T1000 (cell line): ENCODE results near the gene CARMIL1.
"Not testable (repeated sequence)": the region's sequence is repeated elsewhere in the genome, so short reads cannot be mapped to it uniquely, and the experiment has no call there.

Source experiments
- DNase-seq: peaks from one replicate; lab custom pipeline; 2025; ENCODE audit warnings: mixed read lengths; lab: John Stamatoyannopoulos, UW

Gene CARMIL1

DNA sequence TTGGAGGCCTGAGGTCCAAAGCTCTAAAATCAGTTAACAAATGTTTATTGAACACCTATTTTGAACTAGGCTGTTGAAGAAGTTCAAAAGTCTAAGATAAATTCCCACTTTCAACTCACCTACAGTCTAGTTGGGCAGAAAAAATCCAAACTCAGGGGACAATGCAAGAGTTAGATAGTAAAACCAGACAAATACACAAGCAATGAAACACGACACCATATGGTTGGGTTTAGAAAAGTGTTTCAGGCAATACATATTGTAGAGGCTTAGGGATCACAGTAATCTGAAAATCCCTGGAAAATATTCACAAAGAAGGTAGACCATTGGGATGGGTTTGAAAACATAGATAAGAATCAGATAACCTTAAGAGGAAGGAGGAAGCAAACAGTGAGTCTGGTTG is 1.3 kb upstream of the CARMIL1 start:
- DNase-seq: no peak

GRCh38 chr6:25278261-25278913 is 787 bp upstream of the CARMIL1 start:
- DNase-seq: no peak

GRCh38 chr6:25279748-25280343 is 672 bp downstream of the CARMIL1 start:
- no peak for DNase-seq

- DNase-seq: no peak
These were observed 1.3 kb downstream of the CARMIL1 start for GRCh38 chr6:25280344-25281074.

- no peak for DNase-seq
These were observed 7.7 kb downstream of the CARMIL1 start for GRCh38 chr6:25286891-25287290.

DNA sequence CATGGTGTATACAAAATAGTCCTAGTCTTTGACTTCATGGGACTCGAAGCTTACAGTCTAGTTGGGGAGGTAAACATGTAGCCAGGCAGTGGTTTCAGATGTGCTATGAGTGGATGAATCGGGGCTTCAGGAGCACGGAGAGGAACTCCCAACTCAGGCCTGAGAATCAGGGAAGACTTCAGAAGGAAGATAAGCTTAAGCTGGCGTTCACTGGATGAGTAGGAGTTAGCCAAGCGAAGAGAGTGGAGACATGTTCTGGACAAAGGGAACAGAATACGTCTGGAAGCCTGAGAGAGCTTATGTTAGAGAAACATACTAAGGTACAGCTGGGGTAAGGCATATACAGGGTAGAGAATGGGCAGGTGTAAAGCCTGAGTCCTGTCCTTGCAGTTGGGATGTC is 8.8 kb downstream of the CARMIL1 start:
- DNase-seq: no peak

GRCh38 chr6:25288518-25288917 is 9.3 kb downstream of the CARMIL1 start:
- DNase-seq: no peak

DNA sequence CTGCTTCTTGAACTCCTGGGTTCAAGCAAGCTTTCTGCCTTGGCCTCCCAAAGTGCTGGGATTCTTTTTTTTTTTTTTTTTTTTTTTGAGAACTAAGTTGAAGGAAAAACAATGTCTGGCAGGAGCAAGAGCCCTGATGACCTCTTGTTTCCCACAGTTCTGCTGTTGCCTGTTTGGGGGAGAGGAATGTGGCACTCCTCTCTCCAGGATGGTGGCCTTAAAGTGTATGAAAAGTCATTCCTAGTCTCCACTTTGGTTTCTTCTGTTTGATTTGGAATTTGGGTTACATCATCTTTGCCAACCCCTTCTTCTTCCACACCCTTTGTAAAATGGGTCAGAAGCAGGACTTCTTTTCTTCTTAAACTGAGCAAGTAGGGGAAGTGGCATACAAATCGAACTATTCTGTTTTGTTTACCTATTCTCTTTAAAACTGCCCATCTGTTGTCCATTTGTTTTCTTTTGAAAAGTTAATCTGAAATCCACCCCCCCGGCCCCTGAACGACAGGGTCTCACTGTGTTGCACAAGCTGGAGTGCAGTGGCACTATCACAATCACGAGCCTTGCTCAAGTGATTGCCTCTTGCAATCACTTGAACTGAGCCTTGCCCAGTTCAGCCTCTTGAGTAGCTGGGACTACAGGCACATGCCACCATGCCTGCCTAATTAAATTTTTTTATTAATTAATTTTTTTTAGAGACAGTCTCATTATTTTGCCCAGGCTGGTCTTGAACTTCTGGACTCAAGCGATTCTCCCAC is 11.3 kb downstream of the CARMIL1 start:
- DNase-seq: no peak

GRCh38 chr6:25292384-25292783 is 13.2 kb downstream of the CARMIL1 start:
- DNase-seq: no peak

DNA sequence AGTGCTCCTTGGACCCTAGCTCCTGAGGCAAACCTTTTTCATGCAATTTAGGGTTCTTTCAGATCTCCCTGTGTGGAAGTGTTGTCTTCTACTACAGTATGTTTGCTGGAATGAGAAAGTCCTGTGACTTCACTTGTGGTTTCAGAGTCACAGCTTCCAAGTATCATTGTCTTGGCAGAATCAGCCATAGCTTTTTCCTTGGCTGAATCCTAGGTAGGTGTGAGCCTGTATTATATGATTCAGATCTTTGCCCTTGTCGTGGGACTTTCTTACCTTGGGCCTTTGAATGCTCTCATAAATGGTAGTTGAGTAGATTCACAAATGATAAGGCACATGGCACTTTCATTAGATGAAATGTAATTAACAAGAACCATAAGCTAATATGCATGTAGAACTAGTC is 16.5 kb downstream of the CARMIL1 start:
- no peak for DNase-seq

DNA sequence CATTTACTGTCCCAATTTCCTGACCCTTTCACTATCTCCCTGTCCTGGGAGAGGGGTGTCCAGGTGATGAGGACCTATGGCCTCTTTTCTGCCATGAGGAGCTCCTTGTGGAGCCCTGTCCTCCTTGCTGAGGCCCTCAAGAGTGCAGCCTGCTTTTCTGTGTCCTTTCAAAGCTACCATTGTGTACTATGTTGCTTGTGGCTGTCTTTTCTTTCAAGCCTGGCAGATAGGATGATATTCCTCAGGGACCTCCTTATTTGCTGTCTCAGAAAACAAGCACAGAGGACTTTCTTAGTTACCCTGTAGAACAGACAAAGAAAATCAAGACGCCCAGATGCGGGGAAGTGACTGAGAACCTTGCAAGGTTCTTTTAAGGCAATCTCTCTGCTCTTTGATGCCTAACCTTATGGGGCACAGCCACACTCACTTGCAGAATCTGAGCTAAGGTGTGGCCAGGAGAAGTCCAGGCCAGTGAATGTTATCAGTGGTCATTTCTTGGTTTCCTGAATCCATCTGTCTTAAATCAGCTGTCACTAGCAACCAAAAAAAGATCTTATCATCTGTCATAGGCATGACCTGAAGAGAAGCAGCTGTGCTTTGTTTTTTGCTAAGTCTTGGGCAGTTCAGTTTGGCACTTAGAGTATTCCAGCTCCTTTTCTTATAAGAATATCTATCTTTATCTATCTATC is 17.2 kb downstream of the CARMIL1 start:
- DNase-seq: no peak

DNA sequence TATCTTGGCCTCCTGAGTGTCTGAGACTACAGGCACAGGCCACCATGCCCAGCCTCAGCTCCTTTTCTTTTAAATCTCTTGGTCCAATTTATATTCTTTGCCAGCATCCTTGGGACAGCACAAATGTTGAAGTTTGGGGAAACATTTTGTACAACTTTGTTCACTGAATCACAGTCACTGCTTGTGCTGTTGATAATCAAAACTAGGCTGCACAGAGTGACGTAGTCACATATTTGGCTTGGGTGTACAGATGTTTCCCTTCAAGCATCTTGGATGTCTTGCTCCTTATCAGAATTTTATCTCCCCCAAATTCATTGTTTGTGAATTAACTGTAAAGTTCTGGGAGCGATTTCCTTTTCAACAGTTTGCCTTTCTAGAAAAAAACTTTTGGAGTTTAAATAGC is 17.9 kb downstream of the CARMIL1 start:
- DNase-seq: no peak

DNA sequence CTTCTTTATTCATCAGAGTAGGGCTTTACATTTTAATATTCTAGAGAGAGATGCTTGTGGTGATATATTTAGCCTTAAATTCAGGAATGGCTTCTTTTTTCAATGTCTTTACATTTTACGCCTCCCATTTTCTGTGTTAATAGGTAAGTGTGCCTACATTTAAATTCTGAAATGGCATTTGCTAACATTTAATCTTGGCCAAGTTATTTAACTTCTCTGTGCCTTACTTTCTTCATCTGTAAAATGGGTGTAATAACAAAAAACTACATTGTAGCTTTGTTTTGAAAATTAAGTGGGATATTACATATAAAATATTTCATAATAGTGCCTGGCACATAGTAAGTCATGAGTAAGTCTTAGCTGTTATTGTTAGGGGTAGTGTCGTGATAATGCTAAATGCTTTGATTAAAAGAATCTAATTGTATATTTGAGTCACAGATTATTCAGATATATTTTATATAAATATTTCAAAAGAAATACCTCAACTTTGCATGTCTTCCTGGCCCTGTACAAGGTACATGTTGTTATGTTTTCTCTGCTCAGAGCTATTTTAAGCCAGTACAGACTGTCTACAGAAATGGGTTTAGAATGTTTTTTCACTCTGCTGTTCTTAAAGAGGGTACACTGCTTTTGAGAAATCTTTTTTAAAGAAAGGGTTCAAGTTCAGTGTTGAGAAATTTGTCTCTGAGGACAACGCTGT is 18.8 kb downstream of the CARMIL1 start:
- DNase-seq: no peak

DNA sequence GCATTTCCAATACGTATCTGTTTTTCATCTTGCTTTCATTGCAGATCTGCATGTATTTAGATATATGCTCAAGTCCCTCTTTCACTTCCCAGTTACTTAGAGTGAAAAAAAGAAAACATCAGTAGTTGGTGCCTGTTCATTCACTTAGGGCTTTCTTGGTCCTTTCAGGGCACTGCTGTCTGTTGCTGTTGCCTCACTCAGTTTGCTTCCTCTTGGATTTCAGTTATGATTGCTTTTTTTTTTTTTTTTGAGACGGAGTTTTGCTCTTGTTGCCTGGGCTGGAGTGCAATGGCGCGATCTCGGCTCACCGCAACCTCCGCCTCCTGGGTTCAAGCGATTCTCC is 19.3 kb downstream of the CARMIL1 start:
- not testable (repeated sequence) for DNase-seq

- DNase-seq: no peak
These were observed 22.2 kb downstream of the CARMIL1 start for GRCh38 chr6:25301362-25301761.

DNA sequence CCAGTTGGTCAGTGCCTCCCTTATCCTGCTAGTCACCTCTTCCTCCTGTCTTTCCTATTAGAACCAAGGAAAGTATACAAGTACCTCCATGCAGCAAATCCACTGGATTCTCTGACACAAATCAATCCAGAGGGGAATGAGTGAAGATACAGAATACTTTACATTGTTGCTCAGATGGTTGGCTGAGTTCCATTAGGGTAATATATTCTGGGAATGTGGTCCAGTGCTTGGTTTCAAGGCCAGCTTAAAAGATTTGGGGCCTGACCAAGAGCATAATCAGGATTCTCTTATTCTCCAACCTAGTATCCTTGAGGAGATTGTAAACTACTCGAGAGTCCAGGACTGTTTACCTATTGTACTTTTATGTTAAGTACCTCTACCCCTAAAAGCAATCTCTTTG is 23.0 kb downstream of the CARMIL1 start:
- DNase-seq: no peak

DNA sequence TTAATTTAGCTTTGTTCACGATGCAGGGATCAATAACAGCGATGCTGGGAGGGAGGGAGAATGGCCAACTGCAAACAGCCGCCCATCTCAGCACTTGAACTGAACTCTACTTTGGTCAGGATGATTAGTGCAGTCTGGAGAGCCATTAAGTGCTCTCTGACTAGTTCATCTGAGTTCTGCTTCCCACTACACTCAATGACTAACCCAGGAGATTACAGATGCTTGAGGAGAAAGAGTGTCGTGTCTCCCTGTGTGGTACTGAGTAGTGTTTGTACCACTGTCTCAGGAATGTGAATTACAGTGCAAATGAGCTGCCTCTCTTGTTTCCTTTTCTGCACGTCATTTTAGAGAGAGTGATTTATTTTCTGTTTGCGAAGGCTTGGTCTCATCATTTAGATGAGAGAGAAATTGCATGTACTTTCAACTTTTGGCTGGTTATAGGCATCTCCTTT is 23.5 kb downstream of the CARMIL1 start:
- peak; percentile 44 for DNase-seq

- DNase-seq: no peak
These were observed 24.1 kb downstream of the CARMIL1 start for GRCh38 chr6:25303254-25303653.

DNA sequence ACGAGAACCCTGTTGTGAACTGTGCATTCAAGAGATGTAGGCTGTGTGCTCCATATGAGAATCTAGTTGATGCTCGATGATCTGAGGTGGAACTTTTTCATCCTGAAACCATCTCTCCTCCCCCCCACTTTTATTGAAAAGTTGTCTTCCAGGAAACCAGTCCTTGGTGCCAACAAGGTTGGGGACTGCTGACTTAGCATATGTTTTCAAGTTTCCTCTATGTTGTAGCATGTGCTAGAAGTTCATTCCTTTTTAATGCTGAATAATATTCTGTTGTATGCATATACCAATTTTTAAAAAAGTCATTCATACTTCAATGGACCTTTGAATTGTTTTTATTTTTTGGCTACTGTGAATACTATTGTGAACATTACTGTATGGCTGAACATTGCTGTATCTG is 27.2 kb downstream of the CARMIL1 start:
- DNase-seq: no peak

DNA sequence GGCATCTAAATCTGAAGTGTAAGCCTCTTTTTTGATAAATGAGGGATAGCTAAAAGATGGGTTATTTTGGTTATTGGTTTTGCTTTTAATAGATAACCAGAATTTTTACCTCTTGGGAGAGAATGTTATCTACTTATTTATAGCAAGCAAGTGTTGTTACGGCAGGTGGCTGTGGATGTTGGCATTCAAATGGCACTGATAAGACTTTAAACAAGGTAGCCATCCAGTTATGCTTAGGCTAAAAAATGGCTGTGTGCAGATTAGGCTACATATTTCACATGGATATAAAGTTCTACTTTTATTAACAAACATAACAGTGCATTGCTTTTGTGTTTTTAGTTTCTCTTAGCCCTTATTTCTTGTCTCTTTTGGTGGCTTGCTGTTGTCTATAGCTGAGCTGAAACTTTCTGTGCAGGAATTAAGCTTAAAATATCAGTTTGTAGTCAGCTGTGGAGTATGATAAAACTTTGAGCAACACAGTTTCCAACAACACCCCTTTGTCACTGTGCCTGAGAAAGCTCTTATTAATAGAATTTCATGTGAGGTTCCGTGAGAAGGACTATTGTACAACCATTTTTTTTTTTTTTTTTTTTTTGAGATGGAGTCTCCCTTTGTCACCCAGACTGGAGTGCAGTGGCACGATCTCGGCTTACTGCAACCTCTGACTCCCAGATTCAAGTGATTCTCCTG is 28.8 kb downstream of the CARMIL1 start:
- DNase-seq: no peak

GRCh38 chr6:25309886-25310285 is 30.7 kb downstream of the CARMIL1 start:
- DNase-seq: no peak
